ENCODE results near the gene TMC2. TPM values are rescaled to one million over a fixed set of nuclear protein-coding genes. Genes with fewer than 3 reads are reported as not detected.

TMC2 gene
- total RNA-seq, 1 experiment from 2014 or later = not detected

GRCh38 chr20:2654831-2655230 lies 118.5 kb downstream of the TMC2 start:
- BruUV-seq (replicated peaks) = no TSS peak
- Mint-ChIP-seq H3K4me3 (ENCODE audit: unreplicated experiment) (peak overlapping the region; percentile 87), H3K27ac (ENCODE audit: low read depth, unreplicated experiment) (peak overlapping the region; percentile 12), H3K4me1 (ENCODE audit: insufficient read depth, unreplicated experiment) (peaks cover 23% of the 10 kb centered on the region), H3K36me3 (ENCODE audit: insufficient read depth, unreplicated experiment) (peaks cover 63% of the 10 kb centered on the region), H3K9me3 (ENCODE audit: unreplicated experiment) (no peaks in the 10 kb centered on the region), H3K27me3 (ENCODE audit: insufficient read depth, unreplicated experiment) (no peaks in the 10 kb centered on the region)
- intact Hi-C loops (cut with micrococcal nuclease) = no loop called here
- DNase-seq (ENCODE audit: unreplicated experiment) = no peak
- no peak for TF ChIP-seq CTCF (IDR thresholded peaks at IDR 0.05; ENCODE audit: unreplicated experiment)
- ChIA-PET POLR2A (interaction anchor here (0.6 to 6.7 kb wide), 4 partner anchors 10 to 1750 kb away, joined by 3 to 241 read pairs (median 18); partner anchors contain the start of gene IDH3B), CTCF (interaction anchor here (0.5 to 2.4 kb wide), 6 partner anchors 8 to 184 kb away, joined by 3 to 8 read pairs (median 4); partner anchors contain the start of gene SNRPB)

GRCh38 chr20:2655331-2656116 lies 119.2 kb downstream of the TMC2 start:
- Mint-ChIP-seq H3K36me3 (ENCODE audit: insufficient read depth, unreplicated experiment) (peaks cover 66% of the 10 kb centered on the region), H3K4me1 (ENCODE audit: insufficient read depth, unreplicated experiment) (peaks cover 23% of the 10 kb centered on the region), H3K4me3 (ENCODE audit: unreplicated experiment) (no peak overlapping the region), H3K27me3 (ENCODE audit: insufficient read depth, unreplicated experiment) (no peaks in the 10 kb centered on the region), H3K27ac (ENCODE audit: low read depth, unreplicated experiment) (peak overlapping the region; percentile 12), H3K9me3 (ENCODE audit: unreplicated experiment) (no peaks in the 10 kb centered on the region)
- ChIA-PET POLR2A (interaction anchor here (0.5 to 6.7 kb wide), 3 partner anchors 9 to 217 kb away, joined by 3 to 241 read pairs (median 33); partner anchors contain the start of gene IDH3B), CTCF (interaction anchor here (0.6 to 1.1 kb wide), 4 partner anchors 7 to 185 kb away, joined by 3 to 4 read pairs (median 3); partner anchors contain the start of gene SNRPB)
- no peak for TF ChIP-seq CTCF (IDR thresholded peaks at IDR 0.05; ENCODE audit: unreplicated experiment)
- DNase-seq (ENCODE audit: unreplicated experiment) = no peak
- intact Hi-C loops (cut with micrococcal nuclease) = no loop called here
- no TSS peak for BruUV-seq (replicated peaks)

- peaks cover 24% of the 10 kb centered on the region for H3K4me1 Mint-ChIP-seq (ENCODE audit: insufficient read depth, unreplicated experiment)
- no peaks in the 10 kb centered on the region for H3K27me3 Mint-ChIP-seq (ENCODE audit: insufficient read depth, unreplicated experiment)
- no TSS peak for BruUV-seq (replicated peaks)
- no peak for DNase-seq (ENCODE audit: unreplicated experiment)
- intact Hi-C loops (cut with micrococcal nuclease) = no loop called here
- H3K36me3 Mint-ChIP-seq (ENCODE audit: insufficient read depth, unreplicated experiment) = peaks cover 76% of the 10 kb centered on the region
- H3K4me3 Mint-ChIP-seq (ENCODE audit: unreplicated experiment) = no peak overlapping the region
- ChIA-PET POLR2A (interaction anchor here (1.0 kb wide), 1 partner anchor 177 kb away, joined by 3 read pairs; no protein-coding TSS in a partner anchor), CTCF (interaction anchor here (0.5 to 1.6 kb wide), 5 partner anchors 10 to 153 kb away, joined by 3 to 6 read pairs (median 3); no protein-coding TSS in a partner anchor)
- TF ChIP-seq CTCF (IDR thresholded peaks at IDR 0.05; ENCODE audit: unreplicated experiment) = no peak
- no peaks in the 10 kb centered on the region for H3K9me3 Mint-ChIP-seq (ENCODE audit: unreplicated experiment)
- no peak overlapping the region for H3K27ac Mint-ChIP-seq (ENCODE audit: low read depth, unreplicated experiment)
Observed at GRCh38 chr20:2656471-2657117, 120.2 kb downstream of the TMC2 start.

GRCh38 chr20:2657241-2657640 lies 120.9 kb downstream of the TMC2 start:
- Mint-ChIP-seq H3K4me1 (ENCODE audit: insufficient read depth, unreplicated experiment) (peaks cover 31% of the 10 kb centered on the region), H3K36me3 (ENCODE audit: insufficient read depth, unreplicated experiment) (peaks cover 82% of the 10 kb centered on the region), H3K27me3 (ENCODE audit: insufficient read depth, unreplicated experiment) (no peaks in the 10 kb centered on the region), H3K4me3 (ENCODE audit: unreplicated experiment) (no peak overlapping the region), H3K27ac (ENCODE audit: low read depth, unreplicated experiment) (no peak overlapping the region), H3K9me3 (ENCODE audit: unreplicated experiment) (no peaks in the 10 kb centered on the region)
- intact Hi-C loops (cut with micrococcal nuclease) = no loop called here
- no TSS peak for BruUV-seq (replicated peaks)
- POLR2A ChIA-PET = interaction anchor here (1.0 kb wide), 1 partner anchor 178 kb away, joined by 3 read pairs; no protein-coding TSS in a partner anchor
- CTCF ChIA-PET = interaction anchor here (0.6 to 1.6 kb wide), 4 partner anchors 11 to 152 kb away, joined by 3 to 6 read pairs (median 3); no protein-coding TSS in a partner anchor
- TF ChIP-seq CTCF (IDR thresholded peaks at IDR 0.05; ENCODE audit: unreplicated experiment) = no peak
- DNase-seq (ENCODE audit: unreplicated experiment) = no peak

Data from MCF 10A (cell line).